Activated naive CD4-positive, alpha-beta T cell treated with Interleukin-2 at 50 U/mL for 16 hours (primary cell): ENCODE results near the gene MREG.
A peak's percentile ranks its signal among the peaks of the same experiment; 100 is the strongest.

Experiments
- DNase-seq: peaks from one replicate; pipeline ENCODE4 v3.0.0-alpha.2; 2020

MREG gene

DNA sequence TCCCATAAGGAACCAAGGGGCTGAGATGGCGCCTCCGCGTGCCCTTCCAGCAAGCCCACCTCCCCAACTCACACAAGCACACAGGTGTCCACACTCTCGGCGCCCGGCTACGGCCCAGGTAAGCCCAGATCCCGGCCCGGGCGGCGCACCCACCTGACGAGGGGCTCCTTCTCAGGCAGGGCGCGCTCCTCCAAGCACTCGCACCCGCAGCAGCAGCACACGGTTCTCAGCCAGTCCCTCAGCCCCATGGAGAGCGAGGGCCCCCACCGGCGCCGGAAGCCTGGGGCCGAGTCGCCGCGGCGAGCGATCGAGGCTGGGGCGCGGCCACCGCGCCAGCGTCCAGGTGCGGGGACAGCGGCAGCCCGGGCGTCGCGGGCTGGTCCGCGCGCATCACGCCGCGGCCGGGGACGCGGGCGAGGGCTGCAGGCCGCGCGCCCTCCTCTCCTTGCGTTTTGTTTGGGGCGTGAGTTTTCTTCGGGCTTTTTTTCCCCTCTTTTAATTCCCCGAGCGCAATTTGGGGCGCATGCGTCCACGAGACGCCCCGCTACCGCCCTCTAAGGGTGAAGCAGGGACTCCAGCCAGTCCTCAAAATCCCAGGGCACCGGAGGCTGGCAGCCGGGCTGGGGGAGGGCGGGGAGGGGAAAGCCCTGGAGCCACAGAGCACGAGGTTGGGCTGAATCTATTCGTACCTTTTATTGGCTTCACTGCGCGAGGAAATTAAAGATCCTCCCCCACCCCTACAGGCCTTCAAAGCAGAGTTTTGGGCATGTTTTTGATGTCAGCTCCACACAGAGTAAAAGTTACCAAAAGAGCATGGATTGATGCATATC lies at the start of gene MREG:
TSS of gene MREG (minus strand) at position 472 of the 830 bp plus-strand sequence. CDS start at position 248, 224 bp downstream.
- DNase-seq = peak; percentile 88

GRCh38 chr2:216059233-216059834 lies 46.0 kb upstream of the MREG start:
- DNase-seq = no peak

- DNase-seq = peak; percentile 56
These were observed 44.4 kb upstream of the MREG start for GRCh38 chr2:216057688-216058193.

GRCh38 chr2:216056739-216057138 lies 43.4 kb upstream of the MREG start:
- DNase-seq = no peak

DNA sequence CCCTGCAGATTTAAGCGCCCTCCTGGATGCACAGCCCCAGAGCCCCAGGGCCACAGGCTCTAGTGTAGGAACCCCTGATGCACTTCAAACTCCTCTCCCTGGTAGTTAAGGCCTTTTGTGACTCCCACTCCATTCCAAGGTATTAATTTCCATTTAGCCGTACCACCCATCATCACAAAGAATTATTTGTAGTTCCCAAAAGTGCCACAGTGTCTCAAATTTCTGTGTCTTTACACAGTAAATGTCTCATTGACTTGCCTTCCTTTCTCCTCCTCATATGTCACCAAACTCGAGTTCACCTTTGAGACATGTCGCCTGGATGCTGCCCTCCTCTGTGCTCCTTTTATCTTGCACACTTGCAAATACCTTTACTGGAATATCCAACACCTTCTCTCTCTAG lies 42.3 kb upstream of the MREG start:
- no peak for DNase-seq

DNA sequence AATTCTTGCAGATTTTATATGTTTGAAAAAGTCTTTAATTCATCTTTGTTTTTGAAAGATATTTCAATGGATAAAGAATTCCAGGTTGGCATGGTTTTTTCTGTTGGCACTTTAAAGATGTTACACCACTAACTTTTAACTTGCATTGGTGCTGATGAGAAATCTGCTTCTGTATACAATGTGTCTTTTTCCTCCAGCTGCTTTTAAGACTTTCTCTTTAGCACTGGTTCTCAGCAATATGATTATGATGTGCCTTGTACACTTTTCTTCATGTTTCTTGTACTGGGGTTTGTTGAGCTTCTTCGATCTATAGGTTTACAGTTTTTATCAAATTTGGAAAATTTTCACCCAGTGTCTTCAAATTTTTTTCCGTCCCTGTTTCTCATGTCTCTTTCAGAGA lies 39.1 kb upstream of the MREG start:
- DNase-seq = no peak

GRCh38 chr2:216051350-216051749 lies 38.0 kb upstream of the MREG start:
- DNase-seq = no peak

DNA sequence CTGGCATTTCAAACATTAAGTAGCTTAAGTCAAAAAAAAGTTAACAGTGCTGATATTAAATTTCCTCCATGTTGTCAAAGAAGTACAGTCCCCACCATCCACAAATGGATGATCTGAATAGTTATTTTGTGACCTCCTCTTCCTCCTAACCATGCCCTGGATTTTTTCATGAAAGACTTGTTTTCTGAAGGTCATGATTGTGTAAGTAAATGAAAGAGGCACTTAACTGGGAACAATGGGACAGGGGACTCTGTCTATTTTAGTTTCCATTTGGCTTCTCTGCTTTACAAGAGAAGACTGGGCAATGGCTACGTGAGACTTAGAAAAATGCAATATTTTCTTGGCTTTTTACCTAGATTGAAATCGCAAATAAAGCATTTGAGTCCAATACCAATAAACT lies 36.1 kb upstream of the MREG start:
- no peak for DNase-seq

- no peak for DNase-seq
These were observed 34.0 kb upstream of the MREG start for GRCh38 chr2:216047397-216047796.

DNA sequence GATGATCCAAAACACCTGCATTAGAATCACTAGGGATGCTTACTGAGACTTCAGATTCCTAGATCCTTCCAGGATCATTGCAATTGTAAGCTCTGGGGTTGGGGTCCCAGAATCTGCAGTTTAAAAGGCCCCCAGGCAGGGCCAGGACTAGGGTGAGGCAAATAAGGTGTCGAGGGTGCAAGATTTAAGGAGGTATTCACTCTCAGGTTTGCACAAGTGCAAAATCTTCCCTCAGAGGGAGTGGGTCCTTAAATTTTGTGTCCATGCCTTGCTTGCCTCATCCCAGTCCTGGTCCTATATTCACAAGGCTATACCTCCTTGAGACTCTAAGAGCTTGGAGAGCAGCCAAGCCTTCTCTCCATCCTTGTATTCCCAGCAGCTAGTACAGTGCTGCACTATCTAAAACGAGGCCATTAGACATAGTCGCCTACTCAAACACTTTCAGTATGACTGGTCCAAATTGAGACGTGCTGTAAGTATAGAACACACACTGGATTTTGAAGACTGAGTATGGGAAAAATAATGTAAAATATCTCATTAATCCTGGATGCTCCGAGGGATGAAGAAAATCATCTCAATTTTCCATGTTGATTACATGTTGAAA lies 31.6 kb upstream of the MREG start:
- no peak for DNase-seq

GRCh38 chr2:216043949-216044348 lies 30.6 kb upstream of the MREG start:
- no peak for DNase-seq

DNA sequence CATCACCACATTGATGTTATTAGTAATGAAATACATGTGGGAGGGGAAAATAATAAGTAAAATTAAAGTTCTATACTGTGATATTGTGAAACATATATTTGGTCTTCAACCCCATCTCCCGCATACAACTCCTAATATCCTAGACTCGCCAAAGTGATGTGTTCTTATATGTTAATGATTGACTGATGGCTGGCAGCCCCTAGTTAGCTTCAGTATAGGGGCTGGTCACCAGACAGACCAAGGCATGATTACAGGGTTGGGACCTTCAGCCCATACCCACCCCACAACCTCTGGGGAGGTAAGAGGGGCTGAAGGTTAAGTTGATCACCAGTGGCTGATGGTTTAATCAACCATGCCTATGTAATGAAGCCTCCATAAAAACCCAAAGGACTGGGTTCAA lies 28.1 kb upstream of the MREG start:
- DNase-seq = no peak

- no peak for DNase-seq
These were observed 26.6 kb upstream of the MREG start for GRCh38 chr2:216039918-216040317.

GRCh38 chr2:216034065-216034464 lies 20.7 kb upstream of the MREG start:
- peak; percentile 83 for DNase-seq

GRCh38 chr2:216033403-216033802 lies 20.1 kb upstream of the MREG start:
- DNase-seq = no peak

GRCh38 chr2:216031960-216032689 lies 18.8 kb upstream of the MREG start:
- DNase-seq = no peak

DNA sequence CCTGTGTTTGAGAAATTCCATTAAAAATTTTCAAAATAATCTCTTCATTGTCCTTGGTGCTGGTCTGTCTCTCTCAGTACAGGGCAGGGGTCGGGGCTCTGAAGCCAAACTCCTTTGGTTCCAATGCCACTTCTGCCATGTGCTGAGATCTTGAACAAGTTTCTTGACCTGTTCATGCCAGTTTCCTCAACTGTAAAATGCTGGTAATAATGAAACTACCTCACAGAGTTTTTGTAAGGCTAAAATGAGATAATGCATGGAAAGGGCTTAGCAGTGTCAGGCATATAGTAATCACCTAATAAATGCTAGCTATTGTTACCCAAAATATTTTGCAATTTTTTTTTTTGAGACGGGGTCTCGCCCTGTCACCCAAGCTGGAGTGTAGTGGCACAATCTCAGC lies 16.9 kb upstream of the MREG start:
- DNase-seq = no peak

GRCh38 chr2:216029416-216030129 lies 16.2 kb upstream of the MREG start:
- no peak for DNase-seq

- no peak for DNase-seq
These were observed 11.5 kb upstream of the MREG start for GRCh38 chr2:216024779-216025336.

DNA sequence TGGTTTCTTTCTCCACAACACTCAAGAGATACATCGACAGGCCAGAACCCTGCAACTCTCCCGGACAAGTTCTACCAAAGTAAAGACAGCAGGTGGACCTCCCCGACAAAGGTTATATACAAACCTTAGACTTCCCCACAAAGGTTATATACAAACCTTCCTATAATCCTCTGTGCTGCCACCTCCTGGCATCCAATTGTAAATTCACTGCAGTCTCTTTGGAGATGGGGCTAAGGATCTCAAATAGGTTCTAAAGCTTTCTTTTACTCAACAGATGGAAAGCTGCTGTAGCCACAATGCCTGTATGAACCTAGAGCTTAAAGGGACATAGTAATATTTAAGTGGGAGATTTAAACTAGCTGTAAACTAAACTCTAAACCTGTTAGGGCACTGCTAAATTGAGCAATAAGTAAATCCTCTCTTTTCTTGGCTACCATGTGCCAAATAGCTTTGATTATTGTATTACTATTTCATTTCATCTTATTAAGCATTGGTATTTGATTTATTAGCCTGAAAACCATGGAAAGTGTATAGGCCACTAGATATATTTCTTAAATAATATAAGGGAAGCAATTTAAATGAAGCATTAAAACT lies 9.8 kb upstream of the MREG start:
- DNase-seq = peak; percentile 49

- DNase-seq = no peak
These were observed 8.6 kb upstream of the MREG start for GRCh38 chr2:216021768-216022565.
